Uterus (tissue), 2 donors: ENCODE measurements around the gene FGD2.

Experiments used
- POLR2A ChIP-seq, 2 donors: fragments of 450-650 bp; IDR thresholded peaks; one replicate each; pipeline ENCODE4 v1.6.1; 2016; ENCODE audit warnings: antibody characterized with exemption in 2 of 2, mild to moderate bottlenecking in 1 of 2, moderate library complexity in 1 of 2
- TF ChIP-seq, protein P1 (sequence below), 4 experiments: fragments of 200-600 bp in 2 of 4; fragments of 450-650 bp in 2 of 4; sonication (generic) in 2 of 4; IDR thresholded peaks; one replicate each; pipeline ENCODE4 v1.5.1; 2016 to 2019; ENCODE audit warnings: antibody characterized with exemption in 4 of 4, mild to moderate bottlenecking in 2 of 4, moderate library complexity in 1 of 4

- TF ChIP-seq, protein P1, sequence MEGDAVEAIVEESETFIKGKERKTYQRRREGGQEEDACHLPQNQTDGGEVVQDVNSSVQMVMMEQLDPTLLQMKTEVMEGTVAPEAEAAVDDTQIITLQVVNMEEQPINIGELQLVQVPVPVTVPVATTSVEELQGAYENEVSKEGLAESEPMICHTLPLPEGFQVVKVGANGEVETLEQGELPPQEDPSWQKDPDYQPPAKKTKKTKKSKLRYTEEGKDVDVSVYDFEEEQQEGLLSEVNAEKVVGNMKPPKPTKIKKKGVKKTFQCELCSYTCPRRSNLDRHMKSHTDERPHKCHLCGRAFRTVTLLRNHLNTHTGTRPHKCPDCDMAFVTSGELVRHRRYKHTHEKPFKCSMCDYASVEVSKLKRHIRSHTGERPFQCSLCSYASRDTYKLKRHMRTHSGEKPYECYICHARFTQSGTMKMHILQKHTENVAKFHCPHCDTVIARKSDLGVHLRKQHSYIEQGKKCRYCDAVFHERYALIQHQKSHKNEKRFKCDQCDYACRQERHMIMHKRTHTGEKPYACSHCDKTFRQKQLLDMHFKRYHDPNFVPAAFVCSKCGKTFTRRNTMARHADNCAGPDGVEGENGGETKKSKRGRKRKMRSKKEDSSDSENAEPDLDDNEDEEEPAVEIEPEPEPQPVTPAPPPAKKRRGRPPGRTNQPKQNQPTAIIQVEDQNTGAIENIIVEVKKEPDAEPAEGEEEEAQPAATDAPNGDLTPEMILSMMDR (IDR thresholded peaks at IDR 0.05) = no peak
- TF ChIP-seq POLR2A (IDR thresholded peaks at IDR 0.05) = no peak
These were observed 12.2 kb downstream of the FGD2 start for GRCh38 chr6:37017606-37018197.
